ENCODE measurements around the gene FKBP2. TPM values are rescaled to one million over a fixed set of nuclear protein-coding genes. Genes with fewer than 3 reads are reported as not detected.

The FKBP2 gene
- total RNA-seq, 1 experiment from 2014 or later, result 73.4 TPM

- DNase-seq (ENCODE audit: low read depth in 1 of 2, low spot score in 2 of 2), result no peak
- Histone ChIP-seq H3K4me3 (no peak overlapping the region), H3K36me3 (peaks cover 32% of the 10 kb centered on the region), H3K27me3 (replicated peaks) (no peaks in the 10 kb centered on the region), H3K27ac (no peak overlapping the region), H3K4me1 (replicated peaks) (peaks cover 34% of the 10 kb centered on the region), H3K9me3 (replicated peaks) (no peaks in the 10 kb centered on the region)
Observed at GRCh38 chr11:64232967-64233315, 8.0 kb upstream of the FKBP2 start.

- Histone ChIP-seq H3K27me3 (replicated peaks) (no peaks in the 10 kb centered on the region), H3K27ac (no peak within 1 kb of the TSS), H3K36me3 (peaks cover 31% of the 10 kb centered on the region), H3K9me3 (replicated peaks) (no peaks in the 10 kb centered on the region), H3K4me1 (replicated peaks) (peaks cover 34% of the 10 kb centered on the region), H3K4me3 (peak within 1 kb of the TSS; percentile 79)
- peak in 1 of 2 experiments; percentile 39 for DNase-seq (ENCODE audit: low read depth in 1 of 2, low spot score in 2 of 2)
Observed at GRCh38 chr11:64233913-64234586, 6.8 kb upstream of the FKBP2 start, which contains the start of gene VEGFB. Gene VEGFB (plus strand): TSS chr11:64234584. CDS start chr11:64234834, 250 bp downstream.

- peak in 1 of 2 experiments; percentile 53 for DNase-seq (ENCODE audit: low read depth in 1 of 2, low spot score in 2 of 2)
- H3K27me3 ChIP-seq (replicated peaks), result no peaks in the 10 kb centered on the region
- H3K36me3 ChIP-seq, result peaks cover 24% of the 10 kb centered on the region
- peaks cover 27% of the 10 kb centered on the region for H3K4me1 ChIP-seq (replicated peaks)
- H3K9me3 ChIP-seq (replicated peaks), result no peaks in the 10 kb centered on the region
- no peak overlapping the region for H3K27ac ChIP-seq
- H3K4me3 ChIP-seq, result peak overlapping the region; percentile 79
Observed at GRCh38 chr11:64234647-64235379, 6.1 kb upstream of the FKBP2 start.

GRCh38 chr11:64235437-64236161 is 5.3 kb upstream of the FKBP2 start:
- Histone ChIP-seq H3K4me1 (replicated peaks) (peaks cover 28% of the 10 kb centered on the region), H3K27me3 (replicated peaks) (no peaks in the 10 kb centered on the region), H3K9me3 (replicated peaks) (no peaks in the 10 kb centered on the region), H3K36me3 (peaks cover 32% of the 10 kb centered on the region), H3K4me3 (peak overlapping the region; percentile 79), H3K27ac (no peak overlapping the region)
- no peak for DNase-seq (ENCODE audit: low read depth in 1 of 2, low spot score in 2 of 2)

GRCh38 chr11:64237484-64237951 is 3.4 kb upstream of the FKBP2 start:
- H3K36me3 ChIP-seq, result peaks cover 40% of the 10 kb centered on the region
- H3K27ac ChIP-seq, result no peak overlapping the region
- no peaks in the 10 kb centered on the region for H3K9me3 ChIP-seq (replicated peaks)
- no peaks in the 10 kb centered on the region for H3K27me3 ChIP-seq (replicated peaks)
- no peak overlapping the region for H3K4me3 ChIP-seq
- no peak for DNase-seq (ENCODE audit: low read depth in 1 of 2, low spot score in 2 of 2)
- H3K4me1 ChIP-seq (replicated peaks), result peaks cover 32% of the 10 kb centered on the region

- no peak overlapping the region for H3K27ac ChIP-seq
Observed at GRCh38 chr11:64238076-64238475, 2.8 kb upstream of the FKBP2 start.

GRCh38 chr11:64238999-64239398 is 1.9 kb upstream of the FKBP2 start:
- Histone ChIP-seq H3K36me3 (peaks cover 53% of the 10 kb centered on the region), H3K4me3 (no peak overlapping the region), H3K4me1 (replicated peaks) (peaks cover 39% of the 10 kb centered on the region), H3K27me3 (replicated peaks) (no peaks in the 10 kb centered on the region), H3K27ac (no peak overlapping the region), H3K9me3 (replicated peaks) (no peaks in the 10 kb centered on the region)
- no peak for DNase-seq (ENCODE audit: low read depth in 1 of 2, low spot score in 2 of 2)

More at GRCh38 chr11:64238076-64238475, 2.8 kb upstream of the FKBP2 start:
- DNase-seq (ENCODE audit: low read depth in 1 of 2, low spot score in 2 of 2), result no peak
- Histone ChIP-seq H3K4me1 (replicated peaks) (peaks cover 38% of the 10 kb centered on the region), H3K36me3 (peaks cover 45% of the 10 kb centered on the region), H3K4me3 (no peak overlapping the region), H3K27me3 (replicated peaks) (no peaks in the 10 kb centered on the region), H3K9me3 (replicated peaks) (no peaks in the 10 kb centered on the region)

- H3K4me3 ChIP-seq, result peak overlapping the region; percentile 74
- no peak for DNase-seq (ENCODE audit: low read depth in 1 of 2, low spot score in 2 of 2)
- H3K27me3 ChIP-seq (replicated peaks), result no peaks in the 10 kb centered on the region
Observed at GRCh38 chr11:64239662-64240434, 1.0 kb upstream of the FKBP2 start.

GRCh38 chr11:64241241-64241490 is 271 bp downstream of the FKBP2 start:
- DNase-seq (ENCODE audit: low read depth in 1 of 2, low spot score in 2 of 2), result peak; percentile 99 to 100
- H3K4me1 ChIP-seq (replicated peaks), result peaks cover 41% of the 10 kb centered on the region
- H3K27ac ChIP-seq, result peak overlapping the region; percentile 91
- no peaks in the 10 kb centered on the region for H3K27me3 ChIP-seq (replicated peaks)
- H3K36me3 ChIP-seq, result peaks cover 62% of the 10 kb centered on the region
- H3K9me3 ChIP-seq (replicated peaks), result no peaks in the 10 kb centered on the region
- peak overlapping the region; percentile 74 for H3K4me3 ChIP-seq

More at GRCh38 chr11:64239662-64240434, 1.0 kb upstream of the FKBP2 start:
- Histone ChIP-seq H3K27ac (peak overlapping the region; percentile 91), H3K9me3 (replicated peaks) (no peaks in the 10 kb centered on the region), H3K36me3 (peaks cover 60% of the 10 kb centered on the region), H3K4me1 (replicated peaks) (peaks cover 36% of the 10 kb centered on the region)

GRCh38 chr11:64241491-64242374 is 838 bp downstream of the FKBP2 start:
- peak overlapping the region; percentile 12; the same call in 1 of the 2 replicates for H3K27ac ChIP-seq
- DNase-seq (ENCODE audit: low read depth in 1 of 2, low spot score in 2 of 2), result peak in 1 of 2 experiments; percentile 76
- H3K4me1 ChIP-seq (replicated peaks), result peaks cover 42% of the 10 kb centered on the region
- H3K4me3 ChIP-seq, result peak overlapping the region; percentile 74
- no peaks in the 10 kb centered on the region for H3K27me3 ChIP-seq (replicated peaks)
- H3K36me3 ChIP-seq, result peaks cover 64% of the 10 kb centered on the region
- H3K9me3 ChIP-seq (replicated peaks), result no peaks in the 10 kb centered on the region

GRCh38 chr11:64243236-64243854 is 2.5 kb downstream of the FKBP2 start:
- peaks cover 55% of the 10 kb centered on the region for H3K4me1 ChIP-seq (replicated peaks)
- no peaks in the 10 kb centered on the region for H3K9me3 ChIP-seq (replicated peaks)
- peaks cover 57% of the 10 kb centered on the region for H3K36me3 ChIP-seq
- H3K27me3 ChIP-seq (replicated peaks), result no peaks in the 10 kb centered on the region
- no peak for DNase-seq (ENCODE audit: low read depth in 1 of 2, low spot score in 2 of 2)
- H3K4me3 ChIP-seq, result no peak overlapping the region
- H3K27ac ChIP-seq, result no peak overlapping the region

- no peaks in the 10 kb centered on the region for H3K9me3 ChIP-seq (replicated peaks)
- H3K4me1 ChIP-seq (replicated peaks), result peaks cover 55% of the 10 kb centered on the region
- no peak overlapping the region for H3K27ac ChIP-seq
- no peak for DNase-seq (ENCODE audit: low read depth in 1 of 2, low spot score in 2 of 2)
- H3K27me3 ChIP-seq (replicated peaks), result no peaks in the 10 kb centered on the region
- H3K36me3 ChIP-seq, result peaks cover 52% of the 10 kb centered on the region
- no peak overlapping the region for H3K4me3 ChIP-seq
Observed at GRCh38 chr11:64244107-64244506, 3.2 kb downstream of the FKBP2 start.

All from SJSA1 (cell line).